ENCODE data around the gene GNAT2. TPM values are rescaled to one million over a fixed set of nuclear protein-coding genes. Genes with fewer than 3 reads are reported as not detected.

The GNAT2 gene
- total and polyA plus RNA-seq, 2 experiments from 2014 or later = not detected

- in situ Hi-C loops (cut with MboI) = no loop called here
- no peak overlapping the region for H3K4me3 ChIP-seq
- no peaks in the 10 kb centered on the region for H3F3A ChIP-seq (ENCODE audit: insufficient read depth)
- no peak overlapping the region for H3K9ac ChIP-seq
- no peaks in the 10 kb centered on the region for H3K36me3 ChIP-seq (ENCODE audit: low read depth)
- TF ChIP-seq EZH2phosphoT487 (IDR thresholded peaks at IDR 0.05; ENCODE audit: insufficient read depth, low read depth) (no peak), EZH2 (IDR thresholded peaks at IDR 0.05; ENCODE audit: insufficient read depth, poor library complexity, severe bottlenecking) (no peak)
- no peak overlapping the region for H3K27ac ChIP-seq
- H2AFZ ChIP-seq = no peak overlapping the region
- no peak overlapping the region for H3K4me2 ChIP-seq (ENCODE audit: unreplicated experiment)
- H3K27me3 ChIP-seq (replicated peaks; ENCODE audit: insufficient read depth) = no peaks in the 10 kb centered on the region
- no peak for DNase-seq
- WGBS, 2 experiments (ENCODE audit: low coverage in 1 of 2, low lambda C conversion rate in 2 of 2, missing lambda C conversion rate in 2 of 2) = 96% methylated on average over 7 of the region's 7 CpGs
- peaks cover 100% of the 10 kb centered on the region for H3K79me2 ChIP-seq (ENCODE audit: insufficient read depth)
- no peaks in the 10 kb centered on the region for H3K9me2 ChIP-seq (ENCODE audit: insufficient read depth)
- peaks cover 31% of the 10 kb centered on the region; the same call in 1 of the 2 replicates for H3K4me1 ChIP-seq (ENCODE audit: insufficient read depth)
- peaks cover 63% of the 10 kb centered on the region; the same call in 1 of the 2 replicates for H4K20me1 ChIP-seq (ENCODE audit: insufficient read depth)
- no peaks in the 10 kb centered on the region for H3K9me3 ChIP-seq (ENCODE audit: low read depth)
Measured at GRCh38 chr1:109564194-109564878, 55.1 kb downstream of the GNAT2 start.

- Histone ChIP-seq H3K9ac (no peak overlapping the region), H3K27me3 (replicated peaks; ENCODE audit: insufficient read depth) (no peaks in the 10 kb centered on the region), H3K9me3 (ENCODE audit: low read depth) (no peaks in the 10 kb centered on the region), H2AFZ (no peak overlapping the region), H3K36me3 (ENCODE audit: low read depth) (no peaks in the 10 kb centered on the region), H3K27ac (no peak overlapping the region), H3K4me3 (no peak overlapping the region), H4K20me1 (ENCODE audit: insufficient read depth) (peaks cover 63% of the 10 kb centered on the region; the same call in 1 of the 2 replicates), H3F3A (ENCODE audit: insufficient read depth) (peaks cover 18% of the 10 kb centered on the region; the same call in 1 of the 2 replicates), H3K9me2 (ENCODE audit: insufficient read depth) (no peaks in the 10 kb centered on the region), H3K4me1 (ENCODE audit: insufficient read depth) (peaks cover 43% of the 10 kb centered on the region), H3K4me2 (ENCODE audit: unreplicated experiment) (no peak overlapping the region), H3K79me2 (ENCODE audit: insufficient read depth) (peaks cover 100% of the 10 kb centered on the region)
- no peak for DNase-seq
- in situ Hi-C loops (cut with MboI) = no loop called here
- TF ChIP-seq EZH2phosphoT487 (IDR thresholded peaks at IDR 0.05; ENCODE audit: insufficient read depth, low read depth) (no peak), EZH2 (IDR thresholded peaks at IDR 0.05; ENCODE audit: insufficient read depth, poor library complexity, severe bottlenecking) (no peak)
Measured at GRCh38 chr1:109559995-109560394, 59.4 kb downstream of the GNAT2 start.

- in situ Hi-C loops (cut with MboI) = no loop called here
- 97 to 100% methylated on average over 5 of the region's 5 CpGs for WGBS, 2 experiments (ENCODE audit: low coverage in 1 of 2, low lambda C conversion rate in 2 of 2, missing lambda C conversion rate in 2 of 2)
- DNase-seq = no peak
Measured at GRCh38 chr1:109557520-109557919, 61.9 kb downstream of the GNAT2 start.

GRCh38 chr1:109556563-109556962 is 62.9 kb downstream of the GNAT2 start:
- Histone ChIP-seq H3K4me2 (ENCODE audit: unreplicated experiment) (peak overlapping the region; percentile 10), H2AFZ (no peak overlapping the region), H4K20me1 (ENCODE audit: insufficient read depth) (peaks cover 39% of the 10 kb centered on the region; the same call in 1 of the 2 replicates), H3K4me3 (no peak overlapping the region), H3K36me3 (ENCODE audit: low read depth) (no peaks in the 10 kb centered on the region), H3K27me3 (replicated peaks; ENCODE audit: insufficient read depth) (no peaks in the 10 kb centered on the region), H3K27ac (peak overlapping the region; percentile 2), H3K4me1 (ENCODE audit: insufficient read depth) (peaks cover 24% of the 10 kb centered on the region), H3K9ac (no peak overlapping the region), H3K9me3 (ENCODE audit: low read depth) (no peaks in the 10 kb centered on the region), H3F3A (ENCODE audit: insufficient read depth) (peaks cover 18% of the 10 kb centered on the region; the same call in 1 of the 2 replicates), H3K79me2 (ENCODE audit: insufficient read depth) (peaks cover 100% of the 10 kb centered on the region), H3K9me2 (ENCODE audit: insufficient read depth) (no peaks in the 10 kb centered on the region)
- WGBS, 2 experiments (ENCODE audit: low coverage in 1 of 2, low lambda C conversion rate in 2 of 2, missing lambda C conversion rate in 2 of 2) = 28 to 30% methylated on average over 2 of the region's 2 CpGs
- in situ Hi-C loops (cut with MboI) = no loop called here
- TF ChIP-seq EZH2 (IDR thresholded peaks at IDR 0.05; ENCODE audit: insufficient read depth, poor library complexity, severe bottlenecking) (no peak), EZH2phosphoT487 (IDR thresholded peaks at IDR 0.05; ENCODE audit: insufficient read depth, low read depth) (no peak)
- DNase-seq = peak; percentile 57

More at GRCh38 chr1:109557520-109557919, 61.9 kb downstream of the GNAT2 start:
- Histone ChIP-seq H3K27ac (no peak overlapping the region), H3F3A (ENCODE audit: insufficient read depth) (peaks cover 18% of the 10 kb centered on the region; the same call in 1 of the 2 replicates), H2AFZ (no peak overlapping the region), H3K9ac (no peak overlapping the region), H3K4me3 (no peak overlapping the region), H3K4me2 (ENCODE audit: unreplicated experiment) (no peak overlapping the region), H3K9me3 (ENCODE audit: low read depth) (no peaks in the 10 kb centered on the region), H3K27me3 (replicated peaks; ENCODE audit: insufficient read depth) (no peaks in the 10 kb centered on the region), H3K79me2 (ENCODE audit: insufficient read depth) (peaks cover 100% of the 10 kb centered on the region), H3K4me1 (ENCODE audit: insufficient read depth) (peaks cover 24% of the 10 kb centered on the region), H4K20me1 (ENCODE audit: insufficient read depth) (peaks cover 43% of the 10 kb centered on the region; the same call in 1 of the 2 replicates), H3K36me3 (ENCODE audit: low read depth) (no peaks in the 10 kb centered on the region), H3K9me2 (ENCODE audit: insufficient read depth) (no peaks in the 10 kb centered on the region)
- TF ChIP-seq EZH2phosphoT487 (IDR thresholded peaks at IDR 0.05; ENCODE audit: insufficient read depth, low read depth) = no peak
- TF ChIP-seq EZH2 (IDR thresholded peaks at IDR 0.05; ENCODE audit: insufficient read depth, poor library complexity, severe bottlenecking) = no peak

MicroRNAs within 50 kb of the gene (microRNA counts, 767-probe panel; counts per million panel counts)
- microRNA hsa-miR-197-3p = 6,536 counts per million, percentile 93 among the panel's probes with 10 or more counts

Small RNA genes within 50 kb of the gene (small RNA-seq; reads per million reads assigned to genes)
- gene RNU6V (ENCODE audit: low read depth, low replicate concordance) = not detected

Other genes with a start within 250 kb of the GNAT2 start
- 8.4 and 11.8 TPM in 2 replicates for gene SORT1, start 221.7 kb downstream of the GNAT2 start, total RNA-seq (2014; rRNA removed; shearing (Covaris generic))
- 6.7 and 7.1 TPM in 2 replicates for gene SORT1, start 221.7 kb downstream of the GNAT2 start, polyA plus RNA-seq (2016; fragmentation: Nextera tagmentation; extraction: Ambion mirVana)
- gene PSMA5, start 193.2 kb downstream of the GNAT2 start, total RNA-seq (2014; rRNA removed; shearing (Covaris generic)) = 38.8 and 53.7 TPM in 2 replicates
- 89.7 and 94.5 TPM in 2 replicates for gene PSMA5, start 193.2 kb downstream of the GNAT2 start, polyA plus RNA-seq (2016; fragmentation: Nextera tagmentation; extraction: Ambion mirVana)
- 0.11 and 0.13 TPM in 2 replicates for gene SYPL2, start 153.1 kb downstream of the GNAT2 start, total RNA-seq (2014; rRNA removed; shearing (Covaris generic))
- gene SYPL2, start 153.1 kb downstream of the GNAT2 start, polyA plus RNA-seq (2016; fragmentation: Nextera tagmentation; extraction: Ambion mirVana) = 0.38 and 0.60 TPM in 2 replicates
- 2.1 and 5.3 TPM in 2 replicates for gene ATXN7L2, start 135.7 kb downstream of the GNAT2 start, total RNA-seq (2014; rRNA removed; shearing (Covaris generic))
- 3.0 and 3.3 TPM in 2 replicates for gene ATXN7L2, start 135.7 kb downstream of the GNAT2 start, polyA plus RNA-seq (2016; fragmentation: Nextera tagmentation; extraction: Ambion mirVana)
- 9.5 and 9.6 TPM in 2 replicates for gene CYB561D1, start 125.5 kb downstream of the GNAT2 start, total RNA-seq (2014; rRNA removed; shearing (Covaris generic))
- gene CYB561D1, start 125.5 kb downstream of the GNAT2 start, polyA plus RNA-seq (2016; fragmentation: Nextera tagmentation; extraction: Ambion mirVana) = 5.5 and 5.9 TPM in 2 replicates
- gene AMIGO1, start 109.9 kb downstream of the GNAT2 start, total RNA-seq (2014; rRNA removed; shearing (Covaris generic)) = 2.7 and 2.8 TPM in 2 replicates
- 1.3 and 1.7 TPM in 2 replicates for gene AMIGO1, start 109.9 kb downstream of the GNAT2 start, polyA plus RNA-seq (2016; fragmentation: Nextera tagmentation; extraction: Ambion mirVana)
- not detected in 2 replicates for gene GPR61, start 79.7 kb downstream of the GNAT2 start, total RNA-seq (2014; rRNA removed; shearing (Covaris generic))
- not detected in 2 replicates for gene GPR61, start 79.7 kb downstream of the GNAT2 start, polyA plus RNA-seq (2016; fragmentation: Nextera tagmentation; extraction: Ambion mirVana)
- 14.7 and 14.9 TPM in 2 replicates for gene GNAI3, start 71.0 kb downstream of the GNAT2 start, total RNA-seq (2014; rRNA removed; shearing (Covaris generic))
- 14.6 and 14.9 TPM in 2 replicates for gene GNAI3, start 71.0 kb downstream of the GNAT2 start, polyA plus RNA-seq (2016; fragmentation: Nextera tagmentation; extraction: Ambion mirVana)
- gene AMPD2, start 221 bp upstream of the GNAT2 start, total RNA-seq (2014; rRNA removed; shearing (Covaris generic)) = 79.3 and 87.9 TPM in 2 replicates
- gene AMPD2, start 221 bp upstream of the GNAT2 start, polyA plus RNA-seq (2016; fragmentation: Nextera tagmentation; extraction: Ambion mirVana) = 61.1 and 61.3 TPM in 2 replicates
- 6.2 and 7.7 TPM in 2 replicates for gene GSTM4, start 36.5 kb upstream of the GNAT2 start, total RNA-seq (2014; rRNA removed; shearing (Covaris generic))
- 12.4 and 15.2 TPM in 2 replicates for gene GSTM4, start 36.5 kb upstream of the GNAT2 start, polyA plus RNA-seq (2016; fragmentation: Nextera tagmentation; extraction: Ambion mirVana)
- 19.7 and 27.7 TPM in 2 replicates for gene GSTM2, start 48.4 kb upstream of the GNAT2 start, total RNA-seq (2014; rRNA removed; shearing (Covaris generic))
- 40.1 and 41.2 TPM in 2 replicates for gene GSTM2, start 48.4 kb upstream of the GNAT2 start, polyA plus RNA-seq (2016; fragmentation: Nextera tagmentation; extraction: Ambion mirVana)
- gene GSTM1, start 68.2 kb upstream of the GNAT2 start, total RNA-seq (2014; rRNA removed; shearing (Covaris generic)) = not detected in 2 replicates
- gene GSTM1, start 68.2 kb upstream of the GNAT2 start, polyA plus RNA-seq (2016; fragmentation: Nextera tagmentation; extraction: Ambion mirVana) = not detected in 2 replicates
- 1.5 and 2.4 TPM in 2 replicates for gene GSTM5, start 92.6 kb upstream of the GNAT2 start, total RNA-seq (2014; rRNA removed; shearing (Covaris generic))
- 2.5 and 3.8 TPM in 2 replicates for gene GSTM5, start 92.6 kb upstream of the GNAT2 start, polyA plus RNA-seq (2016; fragmentation: Nextera tagmentation; extraction: Ambion mirVana)
- 28.7 and 30.0 TPM in 2 replicates for gene GSTM3, start 121.4 kb upstream of the GNAT2 start, total RNA-seq (2014; rRNA removed; shearing (Covaris generic))
- gene GSTM3, start 121.4 kb upstream of the GNAT2 start, polyA plus RNA-seq (2016; fragmentation: Nextera tagmentation; extraction: Ambion mirVana) = 75.2 and 81.0 TPM in 2 replicates
- gene EPS8L3, start 144.3 kb upstream of the GNAT2 start, total RNA-seq (2014; rRNA removed; shearing (Covaris generic)) = not detected in 2 replicates
- not detected in 2 replicates for gene EPS8L3, start 144.3 kb upstream of the GNAT2 start, polyA plus RNA-seq (2016; fragmentation: Nextera tagmentation; extraction: Ambion mirVana)

Data from GM23248 (cell line).